Kidney capillary endothelial cell (primary cell): ENCODE data around the gene ABHD16A.

ENCODE experiments used
- DNase-seq: peaks from one replicate; pipeline ENCODE4 v3.0.0-alpha.2; 2018; ENCODE audit warnings: low spot score

ABHD16A gene

DNA sequence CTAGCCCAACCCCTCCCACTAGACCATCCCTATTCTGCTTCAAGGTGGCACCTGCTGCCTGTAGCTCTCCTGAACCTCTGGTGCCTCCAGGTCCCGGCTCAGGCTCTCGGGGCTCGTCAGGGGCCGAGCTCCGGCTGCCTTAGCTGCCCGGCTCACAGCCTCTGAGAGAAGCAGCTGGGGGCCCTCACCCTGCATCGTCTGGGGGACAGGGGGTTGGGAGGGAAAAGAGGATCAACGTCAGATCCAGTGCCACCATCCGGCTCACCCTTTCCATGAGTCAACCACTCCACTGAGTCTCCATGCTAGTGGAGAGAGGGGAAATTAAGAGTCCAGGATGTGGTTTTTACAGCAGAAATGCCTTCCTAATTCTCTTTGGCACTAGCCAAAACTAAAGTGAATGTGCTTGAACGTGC lies 63.7 kb downstream of the ABHD16A start:
- DNase-seq, result no peak

DNA sequence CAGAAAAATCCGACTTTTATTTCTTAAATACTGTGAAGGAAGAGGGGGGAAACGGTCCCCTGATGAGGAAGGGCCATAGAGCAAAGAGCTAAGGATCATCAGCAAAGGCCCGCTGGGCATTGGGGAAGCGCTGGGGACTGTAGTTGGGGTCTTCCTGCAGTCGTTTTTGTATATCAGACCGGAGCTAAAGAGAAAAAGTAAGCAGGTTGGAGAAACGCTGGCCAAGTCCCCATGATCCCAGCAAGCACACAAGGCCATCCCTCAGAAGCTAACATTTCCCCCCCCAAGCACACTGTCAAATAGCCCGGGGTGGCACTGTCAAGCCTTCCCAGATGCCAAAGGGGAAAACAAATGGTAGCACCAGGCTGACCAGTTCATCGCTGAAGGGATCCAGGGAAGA lies 64.1 kb downstream of the ABHD16A start:
- no peak for DNase-seq
